ENCODE results near the gene PNKP. TPM values are rescaled to one million over a fixed set of nuclear protein-coding genes. Genes with fewer than 3 reads are reported as not detected.
A peak's percentile ranks its signal among the peaks of the same experiment; 100 is the strongest.

The PNKP gene
- total RNA-seq, 1 experiment from 2014 or later = 146 TPM

GRCh38 chr19:49857061-49857837, 10.1 kb downstream of the PNKP start (continued):
- TF ChIP-seq EMX1 (CRISPR knock-in tag; IDR thresholded peaks at IDR 0.05) (peak; percentile 31; the same call in 1 of the 2 replicates), E2F1 (CRISPR knock-in tag; IDR thresholded peaks at IDR 0.05) (no peak), NFE2L1 (CRISPR knock-in tag; IDR thresholded peaks at IDR 0.05) (no peak), ATF6 (CRISPR knock-in tag; IDR thresholded peaks at IDR 0.05) (no peak), SP1 (CRISPR knock-in tag; conservative IDR thresholded peaks at IDR 0.05) (no peak), NR2C2 (CRISPR knock-in tag; IDR thresholded peaks at IDR 0.05) (no peak), E2F4 (CRISPR knock-in tag; IDR thresholded peaks at IDR 0.05; ENCODE audit: borderline replicate concordance, low read depth) (no peak), NR3C1 (CRISPR knock-in tag; conservative IDR thresholded peaks at IDR 0.05; ENCODE audit: low read depth) (no peak), GTF2I (CRISPR knock-in tag; conservative IDR thresholded peaks at IDR 0.05) (peak; percentile 87), GABPB1 (CRISPR knock-in tag; IDR thresholded peaks at IDR 0.05) (no peak), ZNF317 (CRISPR knock-in tag; IDR thresholded peaks at IDR 0.05; ENCODE audit: borderline replicate concordance, low read depth) (no peak), ARID4B (CRISPR knock-in tag; IDR thresholded peaks at IDR 0.05; ENCODE audit: borderline replicate concordance) (no peak)

GRCh38 chr19:49856574-49857021, 10.8 kb downstream of the PNKP start:
- no peak for DNase-seq (ENCODE audit: low spot score)
- POLR2A ChIA-PET = interaction anchor here (1.1 kb wide), 1 partner anchor 9 kb away, joined by 3 read pairs; no protein-coding TSS in a partner anchor
- CTCF ChIA-PET = no interaction called here
- Mint-ChIP-seq H3K27ac (no peak overlapping the region), H3K36me3 (peaks cover 28% of the 10 kb centered on the region), H3K4me3 (no peak overlapping the region), H3K9me3 (no peaks in the 10 kb centered on the region), H3K27me3 (ENCODE audit: low read depth) (peaks cover 3% of the 10 kb centered on the region; the same call in 1 of the 2 replicates), H3K4me1 (peaks cover 23% of the 10 kb centered on the region)
- ATAC-seq = no peak
- TF ChIP-seq AR (CRISPR knock-in tag; IDR thresholded peaks at IDR 0.05) = no peak
- TF ChIP-seq E2F5 (CRISPR knock-in tag; IDR thresholded peaks at IDR 0.05) = no peak
- TF ChIP-seq RELA (CRISPR knock-in tag; IDR thresholded peaks at IDR 0.05; ENCODE audit: borderline replicate concordance) = no peak
- no peak for TF ChIP-seq ZNF512 (CRISPR knock-in tag; IDR thresholded peaks at IDR 0.05; ENCODE audit: borderline replicate concordance)
- TF ChIP-seq FOXK1 (CRISPR knock-in tag; IDR thresholded peaks at IDR 0.05) = no peak
